HL-60/S4 treated with retinoic acid at 250 ng/mL for 4 days and 3 days (cell line): Measurements from ENCODE around the gene TLE2.
"Not testable (repeated sequence)": the region's sequence is repeated elsewhere in the genome, so short reads cannot be mapped to it uniquely, and the experiment has no call there.

Source experiments
- in situ Hi-C: fragments of 300-500 bp; cut with MboI; formaldehyde crosslinking; loops from 2 replicates; pipeline ENCODE4 v1.7.0; 2022; ENCODE audit warnings: low sequenced_read_pairs

TLE2 gene

DNA sequence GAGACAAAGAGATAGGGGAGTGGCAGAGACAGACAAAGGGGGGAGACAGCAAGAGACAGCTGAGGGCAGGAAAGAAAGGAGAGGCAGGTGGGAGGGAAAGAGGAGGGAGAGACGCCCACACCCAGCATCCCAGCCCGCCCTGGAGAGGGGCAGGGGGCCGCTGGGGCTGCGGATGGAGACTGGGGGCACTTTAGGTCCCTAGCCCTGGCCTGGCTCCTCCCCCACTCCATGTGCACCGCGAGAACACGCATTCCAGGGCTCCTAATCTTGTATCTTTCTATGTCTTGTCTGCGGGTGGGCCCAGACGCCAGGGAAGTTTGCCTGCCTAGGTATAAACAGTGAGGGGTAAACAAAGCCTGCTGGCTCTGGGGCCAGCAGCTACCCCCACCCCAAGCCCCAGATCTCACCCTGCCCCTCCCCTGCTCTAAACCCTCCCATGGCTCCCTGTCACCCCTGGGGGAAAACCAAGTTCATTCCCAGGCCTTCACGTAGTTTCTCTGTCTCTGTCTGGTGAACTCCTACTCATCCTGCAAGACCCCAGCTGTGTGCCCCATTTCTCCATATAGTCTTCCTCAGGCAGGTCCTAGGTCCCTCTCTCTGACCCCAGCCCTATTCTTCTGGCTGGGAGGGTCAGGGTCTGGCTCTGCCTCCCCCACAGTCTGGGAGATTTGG lies 27.5 kb upstream of the TLE2 start:
- in situ Hi-C loops = no loop called here

DNA sequence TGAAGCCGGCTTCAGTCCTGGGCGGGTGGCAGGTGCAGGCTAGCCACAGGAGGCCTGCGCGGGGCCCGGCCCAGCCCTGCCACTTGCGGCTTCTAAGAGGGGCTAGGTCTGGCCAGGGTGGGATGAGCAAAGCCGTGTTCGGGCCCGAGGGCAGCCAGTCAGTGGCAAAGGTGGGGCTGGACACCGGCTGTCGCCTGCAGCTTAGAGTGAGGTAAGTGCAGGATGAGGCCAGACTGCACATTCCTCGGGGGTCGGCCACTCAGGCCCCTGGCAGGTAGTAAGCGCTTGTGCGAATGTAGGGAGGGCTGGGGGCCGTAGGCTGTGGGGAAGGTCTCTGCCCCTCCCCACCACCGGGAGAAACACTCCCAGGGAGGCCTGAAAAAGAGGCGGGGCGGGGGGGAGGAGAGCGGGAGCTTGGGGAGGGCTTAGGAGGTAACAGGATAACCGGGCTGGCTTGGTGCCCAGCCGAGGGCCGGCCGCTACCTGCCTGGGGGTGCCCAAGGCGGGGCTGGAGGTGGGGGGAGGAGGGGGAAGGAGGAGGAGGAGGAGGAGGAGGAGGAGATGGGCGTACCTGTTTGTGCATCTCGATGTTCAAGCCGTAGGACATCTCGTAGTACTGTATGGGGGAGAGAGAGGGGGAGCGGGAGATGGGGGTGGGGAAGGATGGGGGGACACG lies 26.8 kb upstream of the TLE2 start:
- in situ Hi-C loops = no loop called here

DNA sequence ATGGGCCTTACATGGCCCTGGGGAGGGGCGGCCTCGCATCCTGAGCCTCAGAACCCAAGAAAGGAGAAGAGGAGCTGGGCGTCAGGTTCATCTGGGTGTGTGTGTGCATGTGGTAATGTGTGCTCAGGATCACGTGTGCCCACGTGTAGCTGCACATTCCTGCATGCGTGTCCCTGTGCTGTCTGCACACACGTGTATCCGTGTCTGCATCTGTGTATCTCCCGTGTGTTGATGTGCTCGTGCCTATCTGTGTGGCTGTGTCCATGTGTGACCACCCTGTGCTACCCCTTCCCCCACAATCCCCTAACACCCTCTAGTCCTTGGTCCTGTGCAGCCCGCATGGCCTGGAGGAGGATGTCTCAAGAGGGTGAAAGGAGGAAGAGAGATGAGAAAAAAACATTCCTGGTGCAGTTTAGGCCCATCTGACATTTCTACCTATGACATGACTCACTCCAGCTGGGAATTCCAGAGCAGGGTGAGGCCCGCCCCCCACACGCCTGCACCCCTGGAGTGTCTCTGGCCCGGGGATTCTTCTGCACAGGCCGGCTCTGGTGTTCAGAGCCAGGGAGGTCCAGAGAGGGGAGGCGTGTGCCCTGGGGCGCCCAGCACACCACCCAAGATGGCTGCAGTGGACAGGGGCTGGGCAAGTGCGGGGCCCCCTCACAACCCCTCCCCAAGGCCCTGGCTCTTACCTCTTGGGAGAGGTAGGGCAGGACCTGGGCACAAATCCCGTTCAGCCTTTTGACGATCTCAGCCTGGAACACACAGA lies 26.1 kb upstream of the TLE2 start:
- in situ Hi-C loops = no loop called here

DNA sequence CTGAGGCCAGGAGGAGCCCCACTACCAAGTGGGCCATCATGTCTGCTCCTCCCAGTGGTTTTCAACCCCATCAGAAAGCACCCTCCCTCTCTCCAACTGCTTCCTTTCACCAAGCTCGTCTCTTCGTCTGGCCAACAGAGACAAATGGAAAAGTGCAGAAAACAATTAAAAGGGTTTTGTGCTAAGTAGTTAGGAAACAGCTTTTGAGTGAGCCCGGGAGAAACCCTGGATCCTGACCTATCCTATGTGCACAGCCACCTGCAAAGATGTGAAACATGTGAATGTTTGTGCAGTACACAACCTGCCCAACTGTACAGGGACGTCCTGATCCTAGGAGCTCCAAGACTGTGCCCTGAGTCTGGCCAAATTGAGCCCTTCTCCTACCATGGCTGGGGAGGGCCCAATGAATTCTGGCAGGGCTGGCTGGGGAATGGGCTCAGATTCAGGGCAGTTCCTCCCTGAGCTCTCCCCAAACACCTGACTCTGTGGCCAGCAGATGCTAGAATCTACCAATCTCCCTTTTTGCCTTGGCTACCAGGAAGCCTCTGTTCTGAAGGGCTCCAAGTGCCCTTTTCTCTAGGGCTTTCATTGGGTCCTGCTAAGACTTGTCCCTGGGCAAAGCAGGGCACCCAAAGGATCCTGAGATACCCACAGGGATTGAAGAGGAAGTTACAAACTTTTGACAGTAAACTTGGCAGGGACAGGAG lies 25.3 kb upstream of the TLE2 start:
- in situ Hi-C loops = no loop called here

DNA sequence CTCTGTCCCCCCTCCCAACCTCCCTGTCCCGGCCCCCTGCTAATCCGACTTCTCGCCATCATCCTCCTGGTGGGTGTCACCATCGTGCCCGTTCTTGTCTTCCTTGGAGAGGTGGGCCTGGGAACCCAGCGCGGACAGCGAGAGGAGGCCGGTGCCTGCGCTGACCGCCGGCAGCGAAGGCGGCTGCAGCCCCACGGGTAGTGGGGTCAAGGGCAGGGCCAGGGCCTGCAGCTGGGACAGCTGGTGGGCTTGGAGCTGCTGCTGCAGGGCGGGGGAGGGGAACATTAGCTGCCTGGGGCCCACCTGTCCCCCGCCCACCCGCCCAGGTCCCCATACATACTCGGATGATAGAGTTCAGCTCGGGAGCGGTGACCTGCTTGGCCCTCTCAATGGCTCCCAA lies 24.7 kb upstream of the TLE2 start:
- in situ Hi-C loops = no loop called here

DNA sequence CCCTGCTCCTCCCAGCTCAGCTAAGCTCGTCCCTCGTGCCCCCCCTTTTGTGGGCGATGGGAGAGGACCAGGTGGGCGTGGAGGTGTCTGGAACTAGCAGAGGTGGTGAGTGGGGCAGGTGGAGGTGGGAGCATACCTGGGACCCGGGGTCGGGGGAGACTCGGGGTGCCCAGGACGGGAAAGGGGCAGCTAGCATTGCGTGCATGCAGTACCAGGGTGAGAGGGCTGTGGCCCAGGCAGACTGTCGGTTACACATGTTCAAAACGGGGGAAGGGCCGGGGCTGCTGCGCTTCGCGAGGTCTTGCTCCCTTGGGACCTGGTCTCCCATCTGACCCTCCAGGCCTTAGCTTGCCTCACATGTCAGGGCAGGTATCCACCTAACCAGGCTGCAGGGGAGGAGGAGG lies 24.1 kb upstream of the TLE2 start:
- in situ Hi-C loops = no loop called here

DNA sequence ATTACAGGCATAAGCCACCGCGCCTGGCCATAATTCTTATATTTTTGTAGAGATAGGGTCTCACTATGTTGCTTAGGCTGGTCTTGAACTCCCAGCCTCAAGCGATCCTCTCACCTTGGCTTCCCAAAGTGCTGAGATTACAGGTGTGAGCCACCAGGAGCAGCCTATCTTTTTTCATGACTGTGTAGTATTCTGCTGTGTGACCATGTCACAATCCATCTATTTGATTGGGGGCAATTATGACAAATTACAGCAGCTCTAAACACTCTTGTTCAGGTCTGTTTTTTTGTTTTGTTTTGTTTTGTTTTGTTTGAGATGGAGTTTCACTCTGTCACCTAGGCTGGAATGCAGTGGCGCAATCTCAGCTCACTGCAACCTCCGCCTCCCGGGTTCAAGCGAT lies 20.9 kb upstream of the TLE2 start:
- in situ Hi-C loops = not testable (repeated sequence)

DNA sequence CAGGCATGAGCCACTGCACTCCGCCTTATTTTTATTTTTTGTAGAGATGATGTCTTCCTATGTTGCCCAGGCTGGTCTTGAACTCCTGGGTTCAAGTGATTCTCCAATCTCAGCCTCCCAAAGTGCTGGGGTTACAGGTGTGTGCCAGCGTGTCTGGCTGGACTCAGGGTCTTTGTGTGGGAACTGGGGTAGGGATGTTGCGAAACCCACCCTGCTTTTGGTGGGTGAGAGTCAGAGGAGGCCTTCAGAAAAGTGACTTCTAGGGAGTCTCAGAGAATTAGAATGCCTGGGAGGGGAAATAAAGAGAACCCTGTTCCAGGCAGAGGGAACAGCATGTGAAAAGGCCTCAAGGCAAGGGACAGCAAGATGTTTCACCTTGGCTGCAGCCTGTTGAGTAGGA lies 20.0 kb upstream of the TLE2 start:
- in situ Hi-C loops = no loop called here

DNA sequence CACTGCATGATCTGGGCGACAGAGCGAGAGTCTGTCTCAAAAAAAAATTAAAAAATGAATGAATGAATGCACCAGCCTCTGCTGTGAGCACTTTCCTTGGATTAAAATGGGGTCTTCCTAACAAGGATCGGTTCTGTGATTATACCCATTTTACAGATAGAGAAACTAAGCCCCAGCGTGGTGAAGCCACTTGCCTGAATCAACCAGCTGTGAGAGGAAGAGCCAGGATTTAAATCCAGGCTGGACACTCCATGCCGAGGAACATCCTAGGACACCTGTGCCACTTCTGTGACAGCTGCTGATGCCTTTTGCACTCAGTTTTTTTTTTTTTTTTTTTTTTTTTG lies 19.1 kb upstream of the TLE2 start:
- in situ Hi-C loops = no loop called here

DNA sequence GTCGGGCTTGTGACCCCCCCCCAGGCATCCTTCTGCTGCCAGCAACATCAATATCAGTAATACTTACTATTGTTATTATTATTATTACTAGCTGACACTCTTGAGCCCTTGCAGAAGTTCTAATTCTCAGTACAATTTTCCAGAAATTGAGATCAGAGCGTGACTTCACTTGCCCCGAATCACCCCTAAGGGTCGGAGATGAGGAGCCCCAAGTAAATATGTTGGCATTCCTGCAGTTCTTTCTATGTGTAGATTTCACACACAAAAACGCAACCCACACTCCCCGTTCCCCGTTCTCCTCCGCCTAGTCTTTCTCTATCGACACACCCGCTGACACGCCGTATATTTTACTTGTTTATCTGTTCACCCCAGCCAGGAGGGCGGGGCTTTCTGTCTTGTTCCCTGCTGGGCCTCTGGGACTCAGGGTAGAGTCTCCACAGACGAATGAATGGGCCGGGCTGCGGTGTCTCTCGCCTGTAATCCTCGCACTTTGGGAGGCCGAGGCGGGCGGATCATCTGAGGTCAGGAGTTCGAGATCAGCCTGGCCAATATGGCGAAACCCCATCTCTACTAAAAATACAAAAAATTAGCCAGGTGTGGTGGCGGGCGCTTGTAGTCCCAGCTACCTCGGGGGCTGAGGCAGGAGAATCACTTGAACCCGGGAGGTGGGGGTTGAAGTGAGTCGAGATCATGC lies 18.6 kb upstream of the TLE2 start:
- in situ Hi-C loops = no loop called here

DNA sequence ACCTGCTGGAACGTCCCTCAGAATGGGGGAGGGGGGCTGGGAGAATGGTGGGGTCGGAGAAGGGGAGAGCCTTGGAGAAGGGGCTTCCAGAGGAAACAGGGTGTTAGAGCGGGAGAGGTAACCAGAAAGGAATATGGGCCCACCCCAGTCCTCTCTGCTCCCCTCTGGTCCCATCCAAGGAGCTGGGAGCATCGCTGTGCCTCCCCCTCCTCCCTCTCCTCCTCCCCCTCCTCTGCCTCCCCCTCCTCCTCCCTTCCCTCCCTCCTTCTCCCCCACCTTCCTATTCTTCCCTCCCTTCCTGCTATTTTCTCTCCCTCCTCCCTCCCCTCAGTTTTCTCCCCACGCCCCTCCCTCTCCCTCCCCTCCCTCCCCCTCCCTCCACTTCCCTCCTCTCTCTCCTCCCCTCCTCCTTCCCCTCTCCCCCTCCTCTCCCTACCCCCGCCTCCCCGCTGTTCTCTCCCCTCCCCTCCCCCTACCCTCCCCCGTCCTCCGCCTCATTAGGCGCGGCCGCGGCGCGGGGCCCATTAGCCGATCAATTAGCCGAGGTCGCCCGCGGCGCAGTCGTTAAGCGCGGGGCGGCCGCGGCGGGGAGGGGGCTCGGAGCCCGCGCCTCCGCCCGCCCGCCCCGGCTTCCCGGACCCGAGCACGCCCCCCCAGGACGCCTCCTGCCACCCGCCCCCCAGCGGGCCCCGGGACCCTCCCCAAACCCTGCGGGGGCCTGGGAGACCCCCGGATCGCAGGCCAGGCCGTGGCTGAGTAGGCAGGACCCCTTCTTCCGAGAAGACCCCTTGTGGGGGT lies 17.8 kb upstream of the TLE2 start:
- in situ Hi-C loops = no loop called here

DNA sequence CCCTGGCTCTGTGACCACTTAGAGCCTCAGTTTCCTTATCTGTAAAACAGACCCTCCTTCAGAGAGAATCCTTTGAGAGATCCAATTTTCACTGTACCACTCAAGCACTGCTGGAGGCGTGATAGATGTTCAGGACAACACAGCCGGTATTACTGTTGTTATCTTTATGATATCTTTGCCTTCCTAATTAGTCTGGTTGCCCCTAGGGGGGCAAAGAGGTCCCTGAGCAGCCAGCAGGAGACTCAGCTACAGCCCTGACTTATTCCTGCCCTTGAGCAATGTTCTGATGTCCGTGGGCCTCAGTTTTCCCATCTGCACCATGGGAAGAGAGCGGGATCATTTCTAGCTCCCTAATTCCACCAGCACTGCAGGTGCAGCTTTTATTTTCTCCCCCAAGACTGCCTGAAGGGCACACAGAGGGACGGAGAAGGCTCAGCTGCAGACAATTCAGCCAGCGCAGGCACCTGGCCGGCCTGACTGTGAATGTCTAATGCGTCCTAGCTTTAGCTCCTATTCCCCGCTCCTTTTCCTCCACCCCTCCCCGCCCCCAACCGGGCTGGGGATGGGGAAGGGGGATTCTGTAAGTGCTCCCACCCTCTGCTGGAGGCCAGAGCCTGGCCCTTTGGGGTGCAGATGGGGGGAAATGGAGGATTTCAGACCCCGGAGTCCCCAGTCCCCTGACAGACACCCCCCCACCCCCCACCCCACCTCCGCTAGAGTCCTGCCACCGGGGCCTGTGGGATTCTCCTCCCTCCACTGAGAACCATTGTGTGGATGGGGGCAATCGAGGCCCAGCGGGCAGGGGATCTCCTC lies 17.0 kb upstream of the TLE2 start:
- in situ Hi-C loops = no loop called here

DNA sequence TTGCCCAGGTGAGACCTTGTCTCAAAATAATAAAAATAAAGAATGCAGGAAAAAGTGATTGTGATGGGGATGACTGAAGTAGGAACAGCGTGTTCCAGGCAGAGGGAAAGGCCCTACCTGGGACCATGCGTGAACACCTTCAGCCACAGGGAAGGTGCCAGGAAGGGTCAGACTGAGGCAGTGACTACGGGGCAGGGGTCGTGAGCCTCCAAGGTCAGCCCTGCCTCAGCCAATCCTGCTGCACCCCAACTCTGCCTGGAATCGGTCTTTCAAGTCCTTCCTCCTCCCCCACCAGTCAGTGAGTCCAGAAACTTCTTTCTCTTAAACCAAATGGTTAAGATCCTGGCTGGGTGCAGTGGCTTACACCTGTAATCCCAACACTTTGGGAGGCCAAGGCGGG lies 16.1 kb upstream of the TLE2 start:
- in situ Hi-C loops = no loop called here

DNA sequence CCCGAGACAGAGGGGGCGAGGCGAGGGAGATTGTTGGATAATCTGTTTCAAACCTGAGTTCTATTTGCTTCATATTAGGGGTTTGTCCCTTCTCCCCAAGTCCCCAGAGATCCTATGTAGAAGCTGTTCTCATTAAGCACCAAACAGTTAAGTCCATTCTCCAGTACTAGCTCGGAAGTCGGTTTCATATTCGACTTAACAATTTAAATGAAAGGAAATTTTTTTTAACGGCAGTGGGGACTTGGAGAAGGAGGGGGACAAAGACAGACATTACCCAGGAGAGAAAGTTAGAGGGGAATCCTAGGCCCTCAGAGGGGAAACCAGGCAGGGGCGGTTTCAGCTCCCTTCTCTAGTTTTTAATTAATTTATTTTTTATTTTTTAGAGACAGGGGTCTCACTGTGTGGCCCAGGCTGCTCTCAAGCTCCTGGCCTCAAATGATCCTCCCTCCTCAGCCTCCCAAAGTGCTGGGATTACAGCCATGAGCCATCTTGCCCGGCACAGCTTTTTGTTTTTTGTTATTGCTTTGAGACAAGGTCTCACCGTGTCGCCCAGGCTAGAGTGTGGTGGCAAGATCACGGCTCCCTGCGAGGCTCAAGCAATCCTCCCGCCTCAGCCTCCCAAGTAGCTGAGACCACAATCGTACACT lies 13.7 kb upstream of the TLE2 start:
- in situ Hi-C loops = no loop called here

DNA sequence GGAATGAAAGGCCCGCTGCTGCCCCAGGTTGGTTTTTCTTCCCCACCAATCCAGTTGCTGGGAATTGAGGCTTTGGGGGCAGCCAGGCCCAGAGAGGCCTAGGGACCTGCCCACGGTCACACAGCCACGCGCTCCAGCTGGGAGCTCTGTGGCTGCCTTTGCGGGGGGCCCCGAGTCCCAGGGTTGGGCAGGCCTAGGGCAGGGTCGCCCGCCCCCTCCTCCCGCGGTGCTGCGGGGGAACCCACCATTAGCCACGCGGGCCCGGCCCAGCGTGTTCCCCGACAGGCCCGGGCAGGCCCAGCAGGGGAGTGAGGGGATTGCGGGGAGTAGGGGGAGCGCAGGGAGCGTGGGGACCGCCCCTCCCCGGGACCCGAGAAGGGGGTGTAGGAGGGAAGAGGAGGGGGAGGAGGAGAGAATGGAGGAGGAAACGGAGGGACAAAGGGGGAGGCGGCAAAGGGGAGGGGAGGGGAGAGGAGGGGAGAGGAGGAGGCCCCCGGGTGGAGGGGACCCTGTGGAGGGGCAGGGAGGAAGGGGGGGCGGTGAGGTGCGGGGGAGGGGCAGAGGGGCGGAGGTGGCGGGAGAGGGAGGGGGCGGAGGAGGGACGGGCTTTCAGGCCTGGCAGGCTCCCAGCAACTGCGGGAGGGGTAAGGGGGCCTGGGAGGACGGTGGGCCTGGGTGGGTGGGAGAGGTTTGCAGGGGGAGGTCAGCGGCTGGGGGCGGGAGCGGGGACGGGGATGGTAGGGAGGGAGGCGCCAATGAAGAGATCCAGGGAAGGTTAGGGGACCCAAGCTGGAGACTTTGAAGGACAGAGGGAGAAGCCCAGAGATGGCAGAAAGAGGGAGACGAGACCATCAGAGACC lies 12.9 kb upstream of the TLE2 start:
- in situ Hi-C loops = no loop called here

DNA sequence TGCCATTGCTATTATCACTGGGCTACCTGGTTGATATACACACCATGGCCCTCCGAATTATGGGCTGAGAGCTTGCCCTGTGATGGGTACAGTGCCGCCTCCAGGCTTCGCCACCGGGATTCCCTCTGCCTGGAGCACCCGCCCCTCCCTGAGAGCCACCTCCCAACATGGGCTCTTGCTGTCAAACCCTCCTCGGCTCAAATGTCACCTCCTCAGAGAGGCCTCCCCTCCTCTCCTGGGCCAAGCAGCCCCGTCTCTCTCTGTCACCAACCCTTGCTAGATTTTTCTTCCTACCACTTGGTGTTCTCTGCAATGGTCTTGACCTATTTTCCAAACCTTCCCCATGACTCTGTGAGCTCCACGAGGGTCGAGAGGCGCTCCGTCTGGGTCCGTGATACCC lies 12.2 kb upstream of the TLE2 start:
- in situ Hi-C loops = no loop called here

DNA sequence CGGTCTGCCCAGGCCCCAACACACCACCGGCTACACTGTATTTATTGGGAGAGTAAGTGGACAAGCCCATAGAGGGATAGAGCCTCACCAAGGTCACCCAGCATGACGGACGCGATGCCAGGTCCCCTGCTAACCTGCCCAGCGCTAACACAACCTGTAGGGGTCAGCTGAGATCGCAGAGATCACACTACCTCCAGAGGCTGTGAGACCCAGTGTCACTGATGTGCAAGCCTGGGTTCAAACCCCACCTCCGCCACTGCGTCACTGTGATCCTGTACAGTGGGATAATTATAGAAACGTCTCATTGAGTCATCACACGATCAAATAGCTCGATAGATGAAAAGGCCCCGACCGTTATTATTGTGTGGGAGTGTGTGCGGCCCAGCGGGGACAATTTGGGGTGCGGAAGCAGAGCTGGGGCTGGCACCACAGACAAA lies 10.6 kb upstream of the TLE2 start:
- in situ Hi-C loops = no loop called here

DNA sequence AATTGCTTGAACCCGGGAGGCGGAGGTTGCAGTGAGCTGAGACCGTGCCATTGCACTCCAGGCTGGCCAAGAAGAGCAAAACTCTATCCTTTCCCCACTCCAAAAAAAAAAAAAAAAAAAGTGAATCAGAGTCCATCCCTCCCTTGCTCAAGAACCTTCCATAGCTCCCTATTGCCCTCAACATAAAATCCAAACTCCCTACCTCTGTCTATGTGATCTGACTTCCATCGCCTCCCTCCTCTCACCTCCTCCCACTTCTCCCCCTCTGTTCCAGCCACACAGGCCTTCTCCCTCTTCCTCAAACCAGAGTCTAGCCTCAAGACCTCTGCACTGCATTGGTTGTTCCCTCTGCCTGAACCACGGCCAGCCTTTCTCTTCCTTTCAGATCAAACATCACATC lies 10.0 kb upstream of the TLE2 start:
- in situ Hi-C loops = no loop called here
